ENCODE results near the gene C1orf226. TPM values are rescaled to one million over a fixed set of nuclear protein-coding genes. Genes with fewer than 3 reads are reported as not detected.

The C1orf226 gene
- total and polyA plus RNA-seq, 9 of the 15 experiments (the other 6 are each of a cell fraction or from before 2014, with no cell fraction given) = 0.10 to 1.4 (median 0.47) TPM

GRCh38 chr1:162421258-162422164, 40.0 kb downstream of the C1orf226 start (continued):
- TF ChIP-seq TCF7L2 (IDR thresholded peaks at IDR 0.05; ENCODE audit: low read depth, low read length) = peak; percentile 58; the same call in 1 of the 2 replicates
- no peak for TF ChIP-seq ETS2 (tag; IDR thresholded peaks at IDR 0.05; ENCODE audit: borderline replicate concordance, poor library complexity, severe bottlenecking)
- TF ChIP-seq ATF7 (IDR thresholded peaks at IDR 0.05) = peak; percentile 50; the same call in 1 of the 2 replicates
- TF ChIP-seq KLF1 (tag; IDR thresholded peaks at IDR 0.05) = no peak
- TF ChIP-seq PBX2 (CRISPR knock-in tag; IDR thresholded peaks at IDR 0.05; ENCODE audit: low read depth) = no peak
- TF ChIP-seq PBX2 (tag; conservative IDR thresholded peaks at IDR 0.05; ENCODE audit: low read depth) = peak; percentile 14; the same call in 1 of the 2 replicates
- no peak for TF ChIP-seq ZBTB8A (IDR thresholded peaks at IDR 0.05; ENCODE audit: partially characterized antibody)
- peak; percentile 83 for TF ChIP-seq KLF16 (IDR thresholded peaks at IDR 0.05)
- TF ChIP-seq JUND (IDR thresholded peaks at IDR 0.05; ENCODE audit: borderline replicate concordance, low read depth, low read length) = peak; percentile 40; the same call in 1 of the 2 replicates
- no peak; the same call in 2 of the 3 replicates for TF ChIP-seq JUND (tag; IDR thresholded peaks at IDR 0.05; ENCODE audit: borderline replicate concordance, low read depth, low read length)
- no peak for TF ChIP-seq EZH2 (IDR thresholded peaks at IDR 0.05; ENCODE audit: borderline replicate concordance, low read depth, low read length)
- no peak; the same call in 1 of the 2 replicates for TF ChIP-seq REST (IDR thresholded peaks at IDR 0.05; ENCODE audit: borderline replicate concordance)
- no peak for TF ChIP-seq REST (CRISPR knock-in tag; IDR thresholded peaks at IDR 0.05; ENCODE audit: low read depth)
- TF ChIP-seq SMARCC2 (IDR thresholded peaks at IDR 0.05; ENCODE audit: low read depth) = peak; percentile 62; the same call in 1 of the 2 replicates
- TF ChIP-seq NR0B1 (IDR thresholded peaks at IDR 0.05; ENCODE audit: partially characterized antibody) = no peak
